Stimulated activated CD8-positive, alpha-beta memory T cell treated with anti-CD3 and anti-CD28 coated beads, Interleukin-12 subunit alpha, Interleukin-12 subunit beta, amount 100 ng/mL, for 24 hours (primary cell): Measurements from ENCODE around the gene CBLL1.

ENCODE experiments used
- DNase-seq: peaks from one replicate; pipeline ENCODE4 v3.0.0-alpha.2; 2020; ENCODE audit errors: extremely low read depth

CBLL1 gene, protein sequence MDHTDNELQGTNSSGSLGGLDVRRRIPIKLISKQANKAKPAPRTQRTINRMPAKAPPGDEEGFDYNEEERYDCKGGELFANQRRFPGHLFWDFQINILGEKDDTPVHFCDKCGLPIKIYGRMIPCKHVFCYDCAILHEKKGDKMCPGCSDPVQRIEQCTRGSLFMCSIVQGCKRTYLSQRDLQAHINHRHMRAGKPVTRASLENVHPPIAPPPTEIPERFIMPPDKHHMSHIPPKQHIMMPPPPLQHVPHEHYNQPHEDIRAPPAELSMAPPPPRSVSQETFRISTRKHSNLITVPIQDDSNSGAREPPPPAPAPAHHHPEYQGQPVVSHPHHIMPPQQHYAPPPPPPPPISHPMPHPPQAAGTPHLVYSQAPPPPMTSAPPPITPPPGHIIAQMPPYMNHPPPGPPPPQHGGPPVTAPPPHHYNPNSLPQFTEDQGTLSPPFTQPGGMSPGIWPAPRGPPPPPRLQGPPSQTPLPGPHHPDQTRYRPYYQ

GRCh38 chr7:107743567-107744344 lies at the start of gene CBLL1:
Gene CBLL1 (plus strand): TSS chr7:107744142. CDS start chr7:107744164, 22 bp downstream.
- DNase-seq: peak; percentile 99

GRCh38 chr7:107694386-107694785 lies 49.6 kb upstream of the CBLL1 start:
- DNase-seq: no peak

- no peak for DNase-seq
Measured at GRCh38 chr7:107696330-107696946, 47.5 kb upstream of the CBLL1 start.

DNA sequence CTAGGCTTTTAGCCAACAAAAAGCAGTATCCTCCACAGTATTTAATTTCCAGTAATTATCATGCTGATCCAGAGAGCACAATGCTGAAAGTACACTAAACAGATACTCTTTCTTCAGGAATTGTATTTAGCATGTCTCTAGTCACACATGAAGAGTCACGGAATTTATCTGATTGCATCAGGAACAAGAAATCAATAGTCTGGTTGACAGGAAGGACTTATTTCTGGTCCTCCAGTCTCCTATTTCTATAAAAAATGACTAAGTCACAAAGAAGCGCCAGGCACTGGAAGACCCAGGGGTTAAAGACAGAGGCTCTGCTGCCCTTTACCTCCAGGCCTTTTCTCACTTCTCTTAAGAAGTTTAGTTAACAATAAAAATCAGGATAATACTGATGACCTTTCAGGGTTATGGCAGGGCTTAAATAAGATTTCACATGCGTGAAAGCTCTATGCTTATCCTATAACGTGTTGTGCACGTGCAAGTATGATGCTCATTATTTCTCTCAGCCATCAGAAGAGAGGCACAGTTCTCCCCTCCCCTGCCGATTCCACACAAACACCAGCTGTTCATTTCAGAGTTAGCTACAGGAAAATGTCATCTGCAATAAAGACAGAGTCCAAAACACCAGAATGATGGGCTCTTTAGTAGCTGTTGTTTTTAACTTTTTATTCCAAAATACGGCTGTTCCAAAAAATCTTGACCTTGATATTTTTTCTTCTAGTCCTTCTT lies 46.5 kb upstream of the CBLL1 start:
- no peak for DNase-seq

GRCh38 chr7:107700570-107700969 lies 43.4 kb upstream of the CBLL1 start:
- no peak for DNase-seq

- no peak for DNase-seq
Measured at GRCh38 chr7:107701191-107701590, 42.8 kb upstream of the CBLL1 start.

- DNase-seq: no peak
Measured at GRCh38 chr7:107703219-107703618, 40.7 kb upstream of the CBLL1 start.

DNA sequence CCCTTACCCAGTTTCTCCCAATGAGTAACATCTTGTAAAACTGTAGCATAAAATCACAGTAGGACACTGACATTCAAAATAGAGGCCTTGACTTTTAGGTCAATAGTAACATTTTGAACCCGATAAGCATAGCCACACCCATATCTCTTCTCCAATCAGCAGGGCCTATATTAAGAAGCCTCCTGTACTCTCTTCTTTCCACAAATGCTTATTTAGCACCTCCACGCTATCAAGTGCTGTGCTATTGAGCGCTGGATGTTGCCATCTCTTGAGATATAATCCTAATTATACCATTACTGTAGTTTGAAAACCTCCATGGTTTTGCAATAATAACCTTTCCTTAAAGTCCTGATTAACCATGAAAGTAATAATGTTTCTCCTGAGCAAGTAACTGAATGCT lies 40.1 kb upstream of the CBLL1 start:
- DNase-seq: no peak

DNA sequence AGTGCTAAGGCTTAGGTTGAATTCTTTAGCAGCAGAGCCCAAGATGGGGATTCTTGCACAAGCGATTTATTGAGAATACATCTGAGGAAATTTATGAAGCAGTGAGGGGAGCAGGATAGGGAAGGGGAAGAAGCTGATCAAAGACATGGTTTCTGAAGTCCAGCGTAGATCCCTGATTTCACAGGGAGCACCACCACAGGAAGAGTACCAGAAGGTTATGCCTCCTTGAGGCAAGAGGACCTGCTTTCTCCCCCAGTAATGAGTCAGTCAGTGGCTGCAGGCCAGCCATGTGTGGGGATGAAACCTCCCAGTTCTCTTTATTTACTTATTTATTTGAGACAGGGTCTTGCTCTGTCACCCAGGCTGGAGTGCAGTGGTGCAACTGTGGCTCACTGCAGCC lies 35.0 kb upstream of the CBLL1 start:
- no peak for DNase-seq

- no peak for DNase-seq
Measured at GRCh38 chr7:107711301-107711700, 32.6 kb upstream of the CBLL1 start.

GRCh38 chr7:107712025-107712424 lies 31.9 kb upstream of the CBLL1 start:
- DNase-seq: no peak

DNA sequence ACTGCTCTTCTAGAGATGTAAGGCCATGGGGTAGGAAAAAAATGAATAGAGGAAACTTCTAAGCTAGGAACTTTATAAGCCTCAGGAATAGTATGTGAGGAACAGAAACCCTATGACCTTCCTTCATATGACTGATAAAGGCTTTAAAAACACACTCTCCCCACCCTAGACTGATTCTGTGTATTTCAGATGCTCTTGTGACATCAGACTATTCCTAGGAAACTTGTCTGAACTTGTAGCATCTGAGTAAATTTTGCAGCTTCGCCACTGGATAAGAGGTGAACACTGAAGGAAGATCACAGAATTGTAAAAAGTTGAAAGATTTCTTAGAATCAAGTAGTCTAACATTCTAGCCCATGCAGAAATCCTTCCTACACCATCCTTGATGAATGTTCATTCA lies 31.0 kb upstream of the CBLL1 start:
- no peak for DNase-seq

DNA sequence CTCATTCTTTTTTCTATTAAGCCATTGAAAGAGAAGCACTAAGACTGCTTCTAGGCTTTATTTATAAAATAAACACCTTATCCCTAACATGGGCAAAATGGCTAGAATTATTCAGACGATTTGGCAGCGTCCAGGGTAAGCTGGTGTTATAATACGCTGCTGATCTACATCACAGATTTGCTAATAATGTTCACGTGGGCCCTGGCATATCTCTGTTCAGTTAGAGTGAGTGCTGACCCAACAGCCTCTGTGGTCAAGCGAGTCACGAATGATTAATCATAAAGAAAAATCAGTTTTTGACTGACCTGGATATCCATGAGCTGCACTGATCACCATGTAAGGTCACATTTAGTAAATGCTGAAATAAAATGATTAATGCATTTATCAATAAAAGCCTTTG lies 28.4 kb upstream of the CBLL1 start:
- DNase-seq: no peak

GRCh38 chr7:107718456-107719193 lies 25.3 kb upstream of the CBLL1 start:
- DNase-seq: no peak

GRCh38 chr7:107721286-107721685 lies 22.7 kb upstream of the CBLL1 start:
- DNase-seq: no peak

DNA sequence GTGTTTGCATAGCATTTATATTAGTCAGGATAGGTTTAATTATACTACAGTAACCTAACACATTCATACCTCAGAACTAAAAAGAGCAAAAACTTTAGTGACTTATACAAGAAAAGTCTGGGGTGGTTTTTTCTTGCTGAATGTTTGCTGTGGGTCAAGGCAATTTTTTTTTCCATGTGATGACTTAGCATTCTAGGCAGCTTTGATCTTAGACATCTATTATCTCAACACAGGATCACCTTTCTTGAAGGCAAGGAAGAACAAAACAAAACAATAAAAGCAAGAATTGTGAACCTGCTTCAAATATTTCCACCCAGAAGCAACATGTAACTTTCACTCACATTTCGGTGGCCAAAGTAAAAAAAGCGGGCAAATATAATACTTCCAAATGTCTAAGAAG lies 20.7 kb upstream of the CBLL1 start:
- DNase-seq: no peak

DNA sequence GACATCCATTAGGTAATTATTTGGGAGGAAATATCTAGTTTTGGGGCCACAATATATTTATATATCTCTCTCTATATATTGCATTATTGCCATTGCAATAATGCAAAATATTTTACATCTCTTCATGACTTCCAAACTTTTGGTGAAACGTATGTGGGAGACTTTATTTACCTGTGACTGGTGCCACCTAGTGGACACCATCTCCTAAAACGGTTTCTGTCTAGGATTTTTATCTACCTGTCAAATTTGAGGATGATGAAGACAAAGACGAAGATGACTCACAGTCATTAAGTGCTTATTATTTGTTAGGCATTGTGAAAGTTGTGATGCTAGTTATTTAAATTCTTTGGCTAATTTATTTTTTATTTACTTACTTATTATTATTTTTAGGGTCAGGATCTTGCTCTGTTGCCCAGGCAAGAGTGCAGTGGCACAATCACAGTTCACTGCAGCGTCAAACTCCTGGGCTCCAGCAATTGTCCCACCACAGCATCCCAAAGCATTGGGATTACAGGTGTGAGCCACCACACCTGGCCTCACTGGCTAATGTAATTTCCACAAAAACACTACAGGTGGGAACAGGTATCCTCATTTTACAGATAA lies 18.7 kb upstream of the CBLL1 start:
- DNase-seq: no peak

DNA sequence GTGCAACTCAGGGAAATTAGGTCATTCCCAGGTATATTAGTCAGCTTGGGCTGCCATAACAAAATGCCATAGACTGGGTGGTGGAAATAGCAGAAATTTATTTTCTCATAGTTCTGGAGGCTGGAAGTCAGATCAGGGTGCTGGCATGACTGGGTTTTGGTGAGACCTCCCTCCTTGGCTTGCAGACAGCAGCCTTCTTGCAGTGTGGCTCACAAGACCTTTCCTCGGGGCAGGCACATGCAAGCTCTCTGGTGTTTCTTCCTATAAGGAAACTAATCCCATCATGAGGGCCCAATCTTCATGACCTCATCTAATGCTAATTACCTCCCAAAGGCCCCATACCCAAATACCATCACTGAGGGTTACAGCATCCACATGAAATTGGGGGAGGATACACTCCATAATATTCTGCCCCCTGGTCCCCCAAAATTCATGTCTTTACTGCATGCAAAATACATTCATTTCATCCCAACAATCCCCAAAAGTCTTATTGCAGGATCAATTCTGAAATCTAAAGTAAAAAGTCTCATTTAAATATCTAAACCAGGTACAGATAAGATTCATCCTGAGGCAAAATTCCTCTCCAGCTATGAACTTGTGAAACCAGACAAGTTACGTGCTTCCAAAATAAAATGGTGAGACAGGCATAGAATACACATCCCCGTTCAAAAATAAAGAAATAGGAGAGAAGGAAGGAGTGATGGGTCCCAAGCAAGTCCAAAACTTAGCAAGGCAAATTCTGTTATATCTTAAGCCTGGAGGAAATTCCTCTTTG lies 17.4 kb upstream of the CBLL1 start:
- DNase-seq: no peak

DNA sequence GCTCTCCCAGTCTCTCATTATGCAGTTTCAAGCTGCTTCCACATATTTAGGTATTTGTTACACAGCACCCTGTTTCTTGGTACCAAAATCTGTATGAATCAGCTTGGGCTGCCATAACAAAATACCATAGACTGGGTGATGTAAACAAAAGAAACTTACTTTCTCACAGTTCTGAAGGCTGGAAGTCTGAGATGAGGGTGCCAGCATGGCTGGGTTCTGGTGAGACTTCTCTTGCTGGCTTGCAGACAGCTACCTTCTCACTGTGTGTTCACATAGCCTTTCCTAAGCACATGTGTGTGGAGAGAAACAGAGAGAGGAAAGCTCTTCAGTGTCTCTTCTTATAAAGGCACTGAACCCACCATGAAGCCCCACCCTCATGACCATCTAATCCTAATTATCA lies 15.7 kb upstream of the CBLL1 start:
- DNase-seq: no peak
